SK-MEL-5 (cell line): ENCODE results near the gene STOML1. TPM values are rescaled to one million over a fixed set of nuclear protein-coding genes. Genes with fewer than 3 reads are reported as not detected.
"Not testable (repeated sequence)": the region's sequence is repeated elsewhere in the genome, so short reads cannot be mapped to it uniquely, and the experiment has no call there.

ENCODE experiments used
- DNase-seq: peaks from one replicate; pipeline ENCODE4 v3.0.0-alpha.2; 2016; ENCODE audit warnings: low read depth, low spot score
- in situ Hi-C: cut with HindIII; loops from 2 replicates; pipeline ENCODE4 v1.10.0; 2016; ENCODE audit warnings: low sequenced_read_pairs, high pct_unique_total_duplicates, low pct_unique_long_range_greater_than_20kb
- total RNA-seq: library from RNA; depleted of rRNA; stranded (reverse); fragments of >200 nt; shearing (Covaris generic); gene quantifications from 2 replicates; pipeline ENCODE4 v1.2.3, GENCODE V29; 2014

The STOML1 gene
- total RNA-seq, 1 experiment from 2014 or later = 7.8 TPM

DNA sequence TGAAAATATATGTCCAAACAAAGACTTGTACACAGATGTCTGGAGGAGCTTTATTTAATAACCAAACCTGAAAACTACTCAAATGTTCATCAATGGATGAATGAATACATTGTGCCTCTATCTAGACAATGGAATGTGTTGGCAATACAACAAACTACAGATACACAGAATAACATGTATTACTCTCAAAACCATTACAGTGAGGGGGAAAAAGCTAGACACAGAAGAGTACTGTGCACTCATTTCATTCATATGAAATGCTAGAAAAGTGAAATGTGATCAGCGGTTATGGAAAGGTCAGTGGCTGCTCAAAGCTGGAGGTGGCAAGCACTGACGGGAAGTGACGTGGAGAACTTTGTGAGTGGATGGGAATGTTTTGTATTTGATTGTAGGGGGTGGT is 13.2 kb downstream of the STOML1 start:
- peak; percentile 71 for DNase-seq
- in situ Hi-C loops = no loop called here

GRCh38 chr15:73975440-73976125 is 16.5 kb downstream of the STOML1 start:
- in situ Hi-C loops, DNase-seq: not testable (repeated sequence)

GRCh38 chr15:73973683-73974200 is 18.4 kb downstream of the STOML1 start:
- DNase-seq, in situ Hi-C loops: not testable (repeated sequence)

- peak; percentile 90 for DNase-seq
- in situ Hi-C loops = no loop called here
Measured at GRCh38 chr15:73972984-73973682, 19.0 kb downstream of the STOML1 start.

- in situ Hi-C loops = no loop called here
Measured at GRCh38 chr15:73969151-73969759, 22.8 kb downstream of the STOML1 start.

DNA sequence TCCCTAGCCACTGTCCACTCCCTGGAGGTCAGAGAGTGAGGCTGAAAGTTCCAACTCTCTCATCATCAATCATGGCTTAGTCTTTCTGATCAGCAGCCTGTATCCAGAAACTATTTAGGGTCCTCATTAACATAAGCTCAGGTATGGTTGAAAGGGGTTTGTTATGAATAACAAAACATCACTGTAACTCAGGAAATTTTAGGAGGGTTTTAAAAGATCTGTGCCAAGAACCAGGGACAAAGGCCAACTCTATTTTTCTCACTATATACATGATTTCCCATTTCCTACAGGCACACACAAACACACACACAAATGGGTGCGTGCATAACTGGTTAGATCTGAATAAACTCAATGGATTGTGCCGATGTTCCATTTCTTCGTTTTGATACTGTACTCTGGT is 23.6 kb downstream of the STOML1 start:
- in situ Hi-C loops = no loop called here
- no peak for DNase-seq

More at GRCh38 chr15:73969151-73969759, 22.8 kb downstream of the STOML1 start:
- DNase-seq = no peak

DNA sequence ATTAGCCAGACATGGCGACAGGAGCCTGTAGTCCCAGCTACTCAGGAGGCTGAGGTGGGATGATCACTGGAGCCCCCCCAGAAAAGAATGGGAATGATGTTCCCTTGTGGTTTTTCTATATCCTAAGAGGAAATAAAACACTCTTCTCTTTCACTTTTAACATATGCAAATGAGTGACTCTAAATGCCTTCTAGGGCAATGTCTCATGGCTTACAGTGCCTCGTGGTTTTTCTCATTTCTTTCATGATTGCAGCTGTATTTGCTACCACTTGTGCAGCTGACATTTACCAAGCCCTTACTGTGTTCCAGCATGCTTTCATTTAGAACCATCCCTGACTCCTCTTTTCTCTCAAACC is 26.4 kb downstream of the STOML1 start:
- peak; percentile 60 for DNase-seq
- in situ Hi-C loops = no loop called here

GRCh38 chr15:73965094-73965757 is 26.9 kb downstream of the STOML1 start:
- in situ Hi-C loops = no loop called here
- no peak for DNase-seq

DNA sequence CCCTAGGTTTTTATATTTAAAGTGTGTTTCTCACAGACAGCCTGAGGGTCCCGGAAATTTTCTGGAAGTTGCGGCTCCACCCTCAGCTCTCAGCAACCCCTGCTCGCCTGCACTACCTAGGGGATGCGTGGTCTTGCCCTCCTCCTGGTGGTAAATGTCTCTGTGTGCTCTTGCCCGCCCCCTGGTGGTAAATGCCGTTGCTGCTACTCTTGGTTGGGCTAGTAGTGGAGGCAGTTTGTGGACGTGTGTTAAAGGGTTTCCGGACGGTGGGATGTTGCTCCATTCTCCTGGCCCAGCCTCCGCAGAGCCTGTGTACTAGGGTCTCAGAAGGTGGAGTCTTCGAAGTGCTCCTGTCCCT is 27.4 kb downstream of the STOML1 start:
- DNase-seq = peak; percentile 92
- in situ Hi-C loops = no loop called here

- in situ Hi-C loops = no loop called here
- no peak for DNase-seq
Measured at GRCh38 chr15:73962433-73962832, 29.7 kb downstream of the STOML1 start.

DNA sequence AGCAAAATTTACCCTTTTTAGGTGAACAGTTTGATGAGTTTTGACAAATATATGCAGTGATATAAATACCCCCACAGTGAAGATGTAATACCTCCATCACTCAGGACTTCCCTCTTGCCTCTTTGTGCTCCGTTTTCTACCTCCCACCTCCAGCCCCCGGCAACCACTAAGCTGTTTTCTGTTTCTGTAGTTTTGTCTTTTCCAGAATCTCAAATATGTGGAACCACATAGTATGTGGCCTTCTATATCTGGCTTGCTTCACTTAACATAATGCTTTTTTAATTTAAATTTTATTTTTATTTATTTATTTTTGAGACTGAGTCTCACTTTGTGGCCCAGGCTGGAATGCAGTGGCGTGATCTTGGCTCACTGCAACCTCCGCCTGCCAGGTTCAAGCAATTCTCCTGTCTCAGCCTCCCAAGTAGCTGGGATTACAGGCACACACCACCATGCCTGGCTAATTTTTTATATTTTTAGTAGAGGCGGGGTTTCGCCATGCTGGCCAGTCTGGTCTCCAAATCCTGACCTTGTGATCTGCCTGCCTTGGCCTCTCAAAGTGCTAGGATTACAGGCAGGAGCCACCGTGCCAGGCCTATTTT is 31.5 kb downstream of the STOML1 start:
- DNase-seq, in situ Hi-C loops: not testable (repeated sequence)

GRCh38 chr15:73959801-73960200 is 32.3 kb downstream of the STOML1 start:
- no peak for DNase-seq
- in situ Hi-C loops = no loop called here

GRCh38 chr15:73959012-73959581 is 33.0 kb downstream of the STOML1 start:
- no peak for DNase-seq
- in situ Hi-C loops = no loop called here

GRCh38 chr15:73957785-73958184 is 34.3 kb downstream of the STOML1 start:
- in situ Hi-C loops = no loop called here
- no peak for DNase-seq

DNA sequence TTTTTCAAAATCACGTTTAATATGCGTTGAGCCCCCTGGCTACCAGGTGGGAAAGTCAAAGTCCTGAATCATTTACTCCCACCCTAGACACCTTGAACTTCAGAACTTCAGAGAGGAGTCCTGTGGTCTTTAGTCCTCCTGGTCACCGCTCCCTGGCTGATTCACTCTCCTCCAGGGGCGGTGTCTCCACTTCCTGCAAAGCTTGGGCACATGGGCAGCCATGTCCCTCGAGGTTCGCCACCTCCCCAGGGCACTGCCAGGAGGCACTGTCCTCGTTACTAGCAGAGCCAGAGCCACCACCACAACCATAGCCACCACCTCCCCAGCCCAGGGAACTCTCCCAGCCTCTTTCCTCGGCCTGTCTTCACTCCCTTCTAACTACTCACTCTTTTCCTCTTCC is 34.8 kb downstream of the STOML1 start:
- in situ Hi-C loops = no loop called here
- DNase-seq = no peak

DNA sequence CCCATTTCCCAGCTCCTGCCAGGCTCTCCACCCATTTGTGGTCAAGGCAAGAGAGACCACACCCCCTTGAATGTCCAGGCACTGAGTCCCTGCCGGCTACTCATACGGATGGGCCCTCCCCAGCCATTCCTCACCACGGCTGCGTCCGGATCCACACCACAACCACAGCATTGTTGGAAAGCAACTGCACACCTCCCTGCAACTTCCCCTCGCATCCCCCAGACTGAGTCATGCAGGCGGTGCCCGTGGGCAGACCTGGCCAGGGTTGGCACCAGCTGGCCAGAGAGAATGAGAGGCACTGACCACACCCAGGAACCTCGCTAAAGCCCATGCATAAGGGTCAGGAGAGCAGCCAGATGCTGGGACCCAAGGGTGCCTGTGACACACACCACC is 35.4 kb downstream of the STOML1 start:
- DNase-seq = peak; percentile 33
- in situ Hi-C loops = no loop called here

DNA sequence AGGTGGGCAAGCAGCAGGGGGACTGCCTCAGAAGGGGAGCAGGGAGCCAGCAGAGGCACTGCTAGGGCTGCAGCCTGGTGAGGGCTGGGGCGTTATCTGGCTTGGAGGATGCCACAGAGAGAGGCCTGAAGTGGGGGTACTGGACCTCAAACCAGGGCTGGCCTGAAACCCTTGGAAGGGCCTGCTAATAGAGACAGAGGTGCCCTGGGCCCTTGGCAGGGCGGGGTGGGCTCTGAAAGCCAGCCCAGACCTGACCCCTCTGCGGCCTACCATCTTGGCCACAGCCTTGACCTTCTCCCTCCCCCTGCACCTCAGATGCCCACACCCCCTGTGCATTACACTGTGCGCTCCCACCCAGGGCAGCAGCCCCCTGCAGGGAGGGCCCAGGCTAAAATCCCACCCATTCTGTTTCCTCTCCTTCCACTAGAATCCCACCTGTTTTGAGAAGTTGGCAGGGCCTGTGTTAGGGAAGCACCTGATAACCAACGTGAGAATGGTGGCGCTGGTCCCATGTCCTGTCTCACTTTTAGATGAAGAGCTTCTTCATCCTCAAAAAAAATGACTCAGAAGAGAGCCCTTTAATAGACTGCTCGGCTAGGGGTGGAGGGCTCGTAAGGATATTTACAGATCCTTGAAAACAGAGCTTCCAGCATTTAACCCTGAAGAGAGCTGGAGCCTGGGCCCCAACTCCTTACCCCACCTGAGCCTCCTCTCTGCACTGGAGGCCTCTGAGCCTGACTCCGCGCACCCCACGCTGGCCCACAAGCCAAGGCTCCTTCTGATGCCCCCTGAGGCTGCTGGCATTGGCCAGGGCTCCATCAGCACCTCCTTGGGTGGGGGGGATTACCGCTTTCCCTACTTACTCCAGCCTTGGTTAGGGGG is 36.0 kb downstream of the STOML1 start:
- in situ Hi-C loops = no loop called here
- DNase-seq = no peak
